NCI-H748 (cell line): ENCODE data around the gene LRMDA.
"Not testable (repeated sequence)": the region's sequence is repeated elsewhere in the genome, so short reads cannot be mapped to it uniquely, and the experiment has no call there.

Experiments used
- DNase-seq: peaks from one replicate; lab custom pipeline; 2025; ENCODE audit not compliant: unreplicated experiment; lab: John Stamatoyannopoulos, UW

Gene LRMDA

GRCh38 chr10:76487582-76487981 is 1056.2 kb downstream of the LRMDA start:
- no peak for DNase-seq

GRCh38 chr10:76488602-76489001 is 1057.2 kb downstream of the LRMDA start:
- no peak for DNase-seq

GRCh38 chr10:76491216-76491615 is 1059.8 kb downstream of the LRMDA start:
- DNase-seq, result no peak

- no peak for DNase-seq
These were observed 1060.6 kb downstream of the LRMDA start for GRCh38 chr10:76492026-76492425.

- no peak for DNase-seq
These were observed 1061.5 kb downstream of the LRMDA start for GRCh38 chr10:76492678-76493472.

- no peak for DNase-seq
These were observed 1066.2 kb downstream of the LRMDA start for GRCh38 chr10:76497666-76498065.

- DNase-seq, result no peak
These were observed 1073.4 kb downstream of the LRMDA start for GRCh38 chr10:76504823-76505222.

GRCh38 chr10:76509446-76509845 is 1078.0 kb downstream of the LRMDA start:
- DNase-seq, result no peak

GRCh38 chr10:76514321-76514720 is 1082.9 kb downstream of the LRMDA start:
- no peak for DNase-seq

- DNase-seq, result no peak
These were observed 1083.4 kb downstream of the LRMDA start for GRCh38 chr10:76514869-76515268.

GRCh38 chr10:76522547-76522946 is 1091.1 kb downstream of the LRMDA start:
- no peak for DNase-seq

- no peak for DNase-seq
These were observed 1091.8 kb downstream of the LRMDA start for GRCh38 chr10:76523246-76523645.

- no peak for DNase-seq
These were observed 1092.4 kb downstream of the LRMDA start for GRCh38 chr10:76523791-76524351.

GRCh38 chr10:76526833-76527232 is 1095.4 kb downstream of the LRMDA start:
- DNase-seq, result not testable (repeated sequence)

GRCh38 chr10:76540331-76540730 is 1108.9 kb downstream of the LRMDA start:
- peak; percentile 18 for DNase-seq

- no peak for DNase-seq
These were observed 1109.4 kb downstream of the LRMDA start for GRCh38 chr10:76540786-76541185.

GRCh38 chr10:76541852-76542251 is 1110.4 kb downstream of the LRMDA start:
- DNase-seq, result no peak

- no peak for DNase-seq
These were observed 1111.0 kb downstream of the LRMDA start for GRCh38 chr10:76542307-76542930.

GRCh38 chr10:76543655-76544054 is 1112.2 kb downstream of the LRMDA start:
- DNase-seq, result no peak

GRCh38 chr10:76544789-76545188 is 1113.4 kb downstream of the LRMDA start:
- no peak for DNase-seq

GRCh38 chr10:76546411-76546810 is 1115.0 kb downstream of the LRMDA start:
- DNase-seq, result no peak

GRCh38 chr10:76547352-76547972 is 1116.0 kb downstream of the LRMDA start:
- DNase-seq, result peak; percentile 85
